HG03442 (cell line): ENCODE data around the gene HINT1.
"Not testable (repeated sequence)": the region's sequence is repeated elsewhere in the genome, so short reads cannot be mapped to it uniquely, and the experiment has no call there.

Experiments used
- ATAC-seq: cut with Tn5 transposase; IDR thresholded peaks from one replicate; pipeline ENCODE4 v1.9.1; 2021; ENCODE audit warnings: mild to moderate bottlenecking, moderate library complexity; ENCODE audit not compliant: unreplicated experiment

The HINT1 gene

GRCh38 chr5:131171276-131171810, 6.3 kb upstream of the HINT1 start:
- no peak for ATAC-seq

DNA sequence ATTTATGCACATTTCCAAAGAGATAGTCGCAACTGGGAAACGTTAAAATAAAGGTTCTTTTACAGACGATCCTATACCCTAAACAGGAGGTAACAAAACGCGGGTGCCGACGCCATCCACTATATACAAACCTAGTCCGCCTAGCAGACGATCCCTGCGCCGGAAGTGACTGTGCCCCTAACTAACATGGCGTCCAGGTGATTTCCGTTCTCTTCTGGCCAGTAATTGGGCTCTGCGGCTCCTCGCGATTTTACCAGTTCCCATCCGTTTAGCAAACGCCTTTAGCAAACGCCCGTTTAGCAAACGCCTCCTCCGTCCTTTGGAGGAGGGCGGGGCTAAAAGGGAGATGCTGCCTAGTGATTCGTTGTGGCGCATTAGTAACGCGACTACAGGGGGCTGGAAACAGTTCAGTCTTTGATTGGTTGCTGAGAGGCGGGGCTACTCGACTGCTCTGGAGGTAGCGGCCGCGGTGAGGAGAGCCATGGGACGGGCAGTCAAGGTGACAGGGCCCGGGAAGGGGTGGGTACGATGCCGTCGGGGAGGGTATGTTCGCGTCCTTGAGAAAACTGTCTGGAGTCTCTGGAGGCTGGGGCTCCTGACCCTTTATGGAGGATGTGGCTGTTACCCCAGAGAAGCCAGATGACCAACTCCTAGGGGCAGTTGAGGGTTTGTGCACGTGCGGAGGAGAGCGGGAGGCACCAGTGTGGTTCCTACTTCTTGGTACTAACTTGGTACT, 5.7 kb upstream of the HINT1 start, which contains the start of gene LYRM7:
Gene LYRM7 (plus strand): TSS at position 405 of the 736 bp plus-strand sequence. CDS start 77 bp downstream, at position 482.
- peak; percentile 96 for ATAC-seq

DNA sequence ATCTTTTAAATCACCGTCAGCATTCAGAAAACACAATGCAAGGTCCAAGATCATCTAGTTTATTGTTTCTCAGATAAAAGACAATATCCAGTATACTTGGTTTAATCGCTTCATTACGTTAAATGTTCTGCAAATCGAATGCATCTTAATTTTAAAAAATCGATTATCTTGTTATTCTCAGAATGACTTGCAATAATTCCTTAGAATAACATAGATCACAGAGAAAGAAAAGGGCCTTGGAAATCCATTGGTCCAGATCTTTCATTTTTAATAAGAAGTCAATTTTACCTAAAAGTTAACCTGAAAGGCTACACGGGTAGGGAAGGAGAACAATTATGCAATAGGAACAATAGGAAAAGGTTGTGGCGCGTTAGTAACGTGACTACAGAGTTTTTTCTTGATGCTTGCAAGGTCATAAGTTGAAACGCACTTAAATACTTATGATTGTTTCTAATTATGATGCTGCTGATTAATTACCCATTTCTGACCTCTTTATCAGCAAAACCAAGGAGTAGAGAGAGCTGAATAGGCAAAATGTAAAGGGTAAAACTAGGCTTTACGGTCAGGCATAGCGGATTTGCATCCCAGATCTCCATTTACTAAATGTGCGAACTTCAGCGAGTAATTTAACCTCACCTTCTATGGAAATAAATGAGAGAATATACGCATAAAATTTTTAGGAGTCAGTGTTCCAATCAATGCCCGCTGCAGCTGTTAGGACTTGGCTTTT, 4.9 kb upstream of the HINT1 start:
- ATAC-seq: no peak

GRCh38 chr5:131167615-131168014, 2.6 kb upstream of the HINT1 start:
- no peak for ATAC-seq

DNA sequence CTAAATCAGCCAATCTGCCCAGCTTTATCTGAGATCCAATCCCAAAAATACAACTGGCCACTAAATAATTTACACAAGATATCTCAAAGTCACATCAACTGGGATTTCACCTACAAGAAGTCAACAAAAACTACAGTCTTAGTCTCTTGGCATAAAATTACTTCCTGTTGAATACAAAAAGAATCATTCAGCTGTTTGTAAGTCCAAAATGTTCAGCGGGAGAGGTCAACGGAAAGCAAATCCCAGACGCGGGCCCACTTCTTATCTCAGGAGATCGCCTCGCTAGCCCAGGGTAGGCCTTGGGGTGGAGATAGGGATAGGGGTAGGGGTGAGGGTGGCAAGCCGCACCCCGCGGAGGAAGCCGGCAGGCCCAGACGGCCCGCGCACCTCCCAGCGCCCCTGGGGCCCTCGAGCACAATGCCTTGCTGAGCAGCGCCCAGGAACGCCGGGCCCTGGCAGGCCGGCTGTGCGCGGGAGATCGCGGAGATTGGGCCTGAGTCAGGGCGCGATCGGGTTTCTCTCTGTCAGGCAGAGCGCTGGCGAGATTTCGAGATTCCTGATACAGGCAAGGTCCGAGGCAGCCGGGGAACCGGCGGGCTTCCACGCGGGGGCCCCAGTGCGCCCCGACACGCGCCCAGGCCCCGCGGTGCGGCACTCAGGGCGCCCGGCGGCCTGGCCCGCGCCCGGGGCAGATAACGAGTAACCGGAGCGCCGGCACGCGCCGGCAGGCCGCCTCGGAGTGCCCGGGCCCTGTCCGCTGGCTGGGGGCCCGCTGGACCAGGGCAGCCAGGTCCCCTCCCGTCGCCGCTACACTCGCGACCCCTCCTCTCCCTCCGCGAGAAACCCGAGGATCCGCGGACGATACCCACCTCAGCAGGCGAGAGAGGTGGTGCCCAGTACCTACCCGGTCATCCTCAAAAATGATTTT, 601 bp downstream of the HINT1 start:
- peak; percentile 68 for ATAC-seq

GRCh38 chr5:131163276-131164119, 1.6 kb downstream of the HINT1 start:
- no peak for ATAC-seq

GRCh38 chr5:131160134-131160533, 4.9 kb downstream of the HINT1 start:
- no peak for ATAC-seq

DNA sequence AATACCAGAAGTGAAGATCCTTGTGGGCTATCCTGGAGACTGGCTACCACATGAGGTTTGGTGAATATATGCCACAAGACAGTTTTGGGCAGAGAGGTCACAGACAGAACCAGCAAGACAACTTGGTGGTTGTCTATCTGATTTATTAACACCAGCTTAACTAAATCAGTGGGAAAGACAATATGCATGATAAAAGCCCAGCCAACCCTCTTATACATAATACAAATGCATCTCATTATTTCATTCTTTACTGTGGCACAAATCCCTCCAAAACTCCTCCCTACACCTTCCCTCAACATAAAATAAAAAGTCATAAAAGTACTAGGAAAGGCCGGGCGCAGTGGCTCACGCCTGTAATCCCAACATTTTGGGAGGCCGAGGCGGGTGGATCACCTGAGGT, 8.1 kb downstream of the HINT1 start:
- ATAC-seq: no peak

GRCh38 chr5:131156385-131156784, 8.7 kb downstream of the HINT1 start:
- ATAC-seq: no peak

DNA sequence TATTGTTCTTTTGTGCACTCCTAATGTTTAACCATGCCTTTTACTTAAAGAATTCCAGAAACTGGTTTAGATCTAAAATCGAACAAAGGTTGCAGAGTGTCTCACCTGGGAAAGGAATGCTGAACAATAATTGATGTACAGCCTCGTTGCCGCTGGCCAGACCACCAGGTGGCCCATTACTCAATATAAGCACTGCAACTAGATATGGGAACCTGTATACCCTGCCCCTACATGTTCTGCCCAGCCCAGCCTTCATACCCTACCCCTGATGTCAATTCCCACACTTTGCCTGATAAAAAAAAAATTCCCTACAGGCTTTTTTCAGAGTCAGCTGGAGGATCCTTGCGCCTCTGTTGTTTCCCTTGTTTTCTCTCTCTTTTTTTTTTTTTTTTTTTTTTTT, 13.8 kb downstream of the HINT1 start:
- no peak for ATAC-seq

DNA sequence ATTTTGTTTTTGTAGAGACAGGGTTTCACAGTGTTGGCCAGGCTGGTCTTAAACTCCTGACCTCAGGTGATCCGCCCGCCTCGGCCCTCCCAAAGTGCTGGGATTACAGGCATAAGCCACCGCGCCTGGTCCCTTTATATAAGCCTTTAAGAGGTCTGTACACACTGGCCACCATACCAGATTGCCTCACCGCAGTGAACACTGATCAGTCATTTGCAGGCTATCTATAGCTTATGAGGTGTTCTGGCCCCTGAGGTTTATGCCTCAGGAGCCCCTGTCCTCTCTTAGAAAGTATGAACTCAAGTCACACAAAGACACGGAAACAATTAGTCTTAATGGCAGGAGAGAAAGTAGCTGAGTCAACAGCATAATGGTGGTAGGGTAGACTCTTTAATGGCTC, 14.6 kb downstream of the HINT1 start:
- no peak for ATAC-seq

DNA sequence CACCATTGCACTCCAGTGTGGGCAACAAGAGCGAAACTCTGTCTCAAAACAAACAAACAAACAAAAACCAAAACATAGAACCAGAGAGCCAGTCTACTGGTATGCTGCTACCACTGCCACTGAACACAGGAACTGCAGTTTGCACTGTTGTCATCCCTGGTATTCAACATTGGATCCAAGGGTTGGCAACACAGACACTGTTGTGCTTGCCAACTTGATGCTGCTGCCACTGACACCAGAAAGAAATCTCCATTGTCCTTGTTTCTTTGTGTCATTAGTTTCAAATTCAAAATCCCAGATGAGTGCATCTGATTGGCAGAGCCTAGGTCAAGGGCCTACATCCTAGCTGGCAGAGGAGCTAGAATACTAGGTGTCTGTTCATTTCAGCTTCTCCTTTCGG, 16.2 kb downstream of the HINT1 start:
- ATAC-seq: no peak

DNA sequence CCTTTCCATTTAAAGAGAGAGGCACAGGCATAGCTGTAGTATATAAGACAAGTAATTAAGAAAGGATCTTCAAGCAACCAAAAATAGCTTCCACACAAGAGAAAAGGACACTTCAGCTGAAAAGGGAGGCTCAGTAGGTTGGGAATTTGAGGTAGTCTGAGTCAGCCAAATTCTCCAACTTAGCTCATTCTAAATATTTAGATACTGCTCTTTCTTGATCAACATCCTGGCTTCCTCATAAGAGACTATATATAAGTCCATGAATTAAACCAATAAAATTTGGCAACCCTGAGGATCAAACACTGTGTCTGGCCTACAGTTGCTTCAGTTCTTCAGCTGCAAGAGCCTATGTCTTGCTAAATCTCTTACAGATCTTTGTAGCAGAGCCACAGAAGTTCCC, 17.8 kb downstream of the HINT1 start:
- ATAC-seq: no peak

- peak; percentile 77 for ATAC-seq
These were observed 22.0 kb downstream of the HINT1 start for GRCh38 chr5:131142970-131143617.

DNA sequence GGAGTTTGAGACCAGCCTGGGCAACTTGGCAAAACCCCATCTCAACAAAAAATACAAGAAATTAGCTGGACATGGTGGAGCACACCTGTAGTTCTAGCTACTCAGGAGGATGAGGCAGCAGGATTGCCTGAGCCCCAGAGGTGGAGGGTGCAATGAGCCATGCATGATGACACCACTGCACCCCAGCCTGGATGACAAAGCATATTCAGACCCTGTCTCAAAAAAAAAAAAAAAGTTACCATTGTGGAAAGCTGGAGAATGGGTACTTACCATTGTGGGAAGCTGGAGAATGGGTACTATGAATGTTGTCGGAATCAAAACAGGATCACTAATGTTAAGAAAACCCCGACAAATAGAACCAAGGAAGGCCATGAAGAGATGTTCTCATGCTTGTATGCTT, 25.7 kb downstream of the HINT1 start:
- no peak for ATAC-seq

- ATAC-seq: not testable (repeated sequence)
These were observed 26.6 kb downstream of the HINT1 start for GRCh38 chr5:131138406-131138805.

DNA sequence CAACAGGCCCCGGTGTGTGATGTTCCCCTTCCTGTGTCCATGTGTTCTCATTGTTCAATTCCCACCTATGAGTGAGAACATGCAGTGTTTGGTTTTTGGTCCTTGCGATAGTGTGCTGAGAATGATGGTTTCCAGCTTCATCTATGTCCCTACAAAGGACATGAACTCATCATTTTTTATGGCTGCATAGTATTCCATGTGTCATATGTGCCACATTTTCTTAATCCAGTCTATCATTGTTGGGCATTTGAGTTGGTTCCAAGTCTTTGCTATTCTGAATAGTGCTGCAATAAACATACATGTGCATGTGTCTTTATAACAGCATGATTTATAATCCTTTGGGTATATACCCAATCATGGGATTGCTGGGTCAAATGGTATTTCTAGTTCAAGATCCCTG, 32.0 kb downstream of the HINT1 start:
- not testable (repeated sequence) for ATAC-seq

GRCh38 chr5:131129306-131129705, 35.8 kb downstream of the HINT1 start:
- ATAC-seq: no peak

DNA sequence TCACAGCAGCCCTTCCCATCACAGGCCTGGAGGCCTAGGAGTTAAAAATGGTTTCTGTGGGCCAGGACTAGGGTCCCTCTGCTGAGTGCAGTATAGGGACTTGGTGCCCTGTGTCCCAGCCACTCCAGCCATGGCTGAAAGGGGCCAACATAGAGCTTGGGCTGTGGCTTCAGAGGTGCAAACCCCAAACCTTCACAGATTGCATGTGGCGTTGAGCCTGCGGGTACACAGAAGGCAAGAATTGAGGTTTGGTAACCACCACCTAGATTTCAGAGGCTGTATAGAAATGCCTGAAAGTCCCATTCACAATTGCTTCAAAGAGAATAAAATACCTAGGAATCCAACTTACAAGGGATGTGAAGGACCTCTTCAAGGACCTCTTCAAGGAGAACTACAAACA, 37.8 kb downstream of the HINT1 start:
- not testable (repeated sequence) for ATAC-seq

DNA sequence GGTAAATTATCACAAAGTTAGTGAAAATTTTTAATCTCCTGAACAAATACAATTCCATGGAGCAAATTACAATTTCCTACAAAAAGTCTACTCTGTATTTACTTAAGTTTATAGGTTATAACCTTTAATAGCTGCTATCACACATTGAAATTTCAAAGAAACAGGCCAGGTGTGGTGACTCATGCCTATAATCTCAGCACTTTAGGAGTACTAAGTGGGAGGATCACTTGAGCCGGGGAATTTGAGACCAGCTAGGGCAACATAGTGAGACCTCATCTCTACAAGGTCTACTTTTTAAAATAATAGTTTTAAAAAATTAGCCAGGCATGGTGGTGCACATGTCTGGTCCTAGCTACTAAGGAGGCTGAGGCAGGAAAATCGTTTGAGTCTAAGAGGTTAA, 50.3 kb downstream of the HINT1 start:
- ATAC-seq: no peak
